Mesendoderm (in vitro differentiated cells): ENCODE data around the gene NUPR1.
"Not testable (repeated sequence)": the region's sequence is repeated elsewhere in the genome, so short reads cannot be mapped to it uniquely, and the experiment has no call there.

Source experiments
- DNase-seq: peaks from one replicate; pipeline ENCODE4 v3.0.0; 2013
- H2AK5ac ChIP-seq: 2 replicates; pipeline ENCODE4 v1.6.1; 2013; ENCODE audit warnings: low read length, inconsistent platforms
- H2BK120ac ChIP-seq: 2 replicates; pipeline ENCODE4 v1.6.1; 2013; ENCODE audit warnings: low read depth, mild to moderate bottlenecking, low read length, moderate library complexity, mixed read lengths
- H2BK15ac ChIP-seq: replicated peaks from 2 replicates; pipeline ENCODE4 v1.6.1; 2013; ENCODE audit warnings: low read depth, mild to moderate bottlenecking, moderate library complexity
- H2BK5ac ChIP-seq: 2 replicates; pipeline ENCODE4 v1.6.1; 2013; ENCODE audit warnings: low read length, inconsistent platforms
- H3K18ac ChIP-seq: 2 replicates; pipeline ENCODE4 v1.6.1; 2013; ENCODE audit warnings: mild to moderate bottlenecking, low read length, mixed read lengths
- H3K23ac ChIP-seq: one replicate; pipeline ENCODE4 v1.6.1; 2013; ENCODE audit warnings: low read length
- H3K27ac ChIP-seq: 2 replicates; pipeline ENCODE4 v1.5.1; 2013; ENCODE audit warnings: low read depth, mild to moderate bottlenecking, inconsistent platforms, low read length, moderate library complexity
- H3K27me3 ChIP-seq: 2 replicates; pipeline ENCODE4 v1.6.1; 2013; ENCODE audit warnings: low read length, control low read depth, mild to moderate bottlenecking, inconsistent platforms; ENCODE audit not compliant: insufficient read depth, poor library complexity
- H3K36me3 ChIP-seq: 2 replicates; pipeline ENCODE4 v1.6.1; 2013; ENCODE audit warnings: low read length, inconsistent platforms; ENCODE audit not compliant: control insufficient read depth, insufficient read depth
- H3K4ac ChIP-seq: one replicate; pipeline ENCODE4 v1.6.1; 2013; ENCODE audit warnings: low read depth, mild to moderate bottlenecking, low read length, moderate library complexity
- H3K4me1 ChIP-seq: 2 replicates; pipeline ENCODE4 v1.6.1; 2013; ENCODE audit warnings: low read depth, low read length, inconsistent platforms; ENCODE audit not compliant: control insufficient read depth
- H3K4me2 ChIP-seq: 2 replicates; pipeline ENCODE4 v1.6.1; 2013; ENCODE audit warnings: low read length
- H3K4me3 ChIP-seq: 2 replicates; pipeline ENCODE4 v1.5.1; 2013; ENCODE audit warnings: mild to moderate bottlenecking, low read length
- H3K56ac ChIP-seq: one replicate; pipeline ENCODE4 v1.6.1; 2013; ENCODE audit warnings: low read length
- H3K79me1 ChIP-seq: 2 replicates; pipeline ENCODE4 v1.6.1; 2013; ENCODE audit warnings: low read length, inconsistent platforms
- H3K79me2 ChIP-seq: 2 replicates; pipeline ENCODE4 v1.6.1; 2013; ENCODE audit warnings: mild to moderate bottlenecking, low read length; ENCODE audit not compliant: control insufficient read depth, insufficient read depth
- H3K9ac ChIP-seq: 2 replicates; pipeline ENCODE4 v1.6.1; 2013; ENCODE audit warnings: low read length, inconsistent platforms
- H4K5ac ChIP-seq: one replicate; pipeline ENCODE4 v1.6.1; 2013; ENCODE audit warnings: low read length
- H4K8ac ChIP-seq: one replicate; pipeline ENCODE4 v1.6.1; 2013; ENCODE audit warnings: low read depth, mild to moderate bottlenecking, control low read depth, low read length, moderate library complexity
- whole genome bisulfite sequencing: extraction: QIAGEN DNeasy Blood & Tissue Kit; methylation state at CpG from one replicate; pipeline ENCODE4 v1.1.7; 2013; ENCODE audit warnings: low lambda C conversion rate, missing lambda C conversion rate; ENCODE audit not compliant: insufficient coverage; ENCODE audit errors: extremely low coverage; 5-methylcytosine and 5-hydroxymethylcytosine counted together

The NUPR1 gene

DNA sequence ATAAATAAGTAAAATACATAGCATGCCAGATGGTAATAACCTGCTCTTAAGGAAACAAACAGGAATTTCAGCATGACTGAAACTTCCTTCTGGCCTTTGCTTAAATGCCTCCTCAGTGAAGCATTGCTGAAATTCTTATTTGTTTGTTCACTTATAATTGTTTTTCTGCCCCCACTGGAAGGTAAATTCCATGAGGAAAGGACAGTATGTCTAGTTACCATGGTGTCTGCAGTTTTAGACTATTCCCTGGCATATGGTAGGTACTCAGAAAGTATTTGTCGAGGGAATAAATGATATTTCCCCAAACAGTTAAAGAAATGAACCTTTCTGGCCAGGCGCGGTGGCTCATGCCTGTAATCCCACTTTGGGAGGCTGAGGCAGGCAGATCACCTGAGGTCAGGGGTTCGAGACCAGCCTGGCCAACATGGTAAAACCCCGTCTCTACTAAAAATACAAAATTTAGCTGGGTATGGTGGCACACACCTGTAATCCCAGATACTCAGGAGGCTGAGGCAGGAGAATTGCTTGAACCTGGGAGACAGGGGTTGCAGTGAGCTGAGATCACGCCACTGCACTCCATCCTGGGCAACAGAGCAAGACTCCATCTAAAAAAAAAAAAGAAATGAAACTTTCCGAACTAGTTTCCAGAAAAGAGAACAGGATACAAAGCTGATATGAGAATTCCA is 11.5 kb downstream of the NUPR1 start:
- not testable (repeated sequence) for DNase-seq, H3K36me3 ChIP-seq

GRCh38 chr16:28526201-28527099 is 12.3 kb downstream of the NUPR1 start:
- Histone ChIP-seq H3K4me2 (no peak overlapping the region), H3K18ac (no peak overlapping the region), H3K36me3 (no peaks in the 10 kb centered on the region), H2BK120ac (no peak overlapping the region), H3K27me3 (no peaks in the 10 kb centered on the region), H3K4me3 (no peak overlapping the region), H3K4me1 (no peaks in the 10 kb centered on the region), H3K27ac (no peak overlapping the region), H3K4ac (no peak overlapping the region), H3K79me2 (no peaks in the 10 kb centered on the region), H3K56ac (no peak overlapping the region), H2BK15ac (no peak overlapping the region), H3K9ac (no peak overlapping the region), H2BK5ac (no peak overlapping the region), H3K79me1 (no peaks in the 10 kb centered on the region), H4K5ac (no peak overlapping the region), H3K23ac (no peak overlapping the region), H2AK5ac (no peak overlapping the region), H4K8ac (no peak overlapping the region)
- no peak for DNase-seq
- WGBS, result no CpG with 5 or more reads among the region's 11 CpGs

More for the DNA sequence above, 11.5 kb downstream of the NUPR1 start:
- not testable (repeated sequence) for H3K9ac ChIP-seq, H3K4me3 ChIP-seq, H3K4me1 ChIP-seq, H3K4me2 ChIP-seq, H3K27ac ChIP-seq, H3K27me3 ChIP-seq, H3K79me2 ChIP-seq, H4K5ac ChIP-seq, H3K79me1 ChIP-seq, H3K18ac ChIP-seq, H2BK5ac ChIP-seq, H2AK5ac ChIP-seq, H4K8ac ChIP-seq, H3K23ac ChIP-seq, H3K4ac ChIP-seq, H2BK120ac ChIP-seq, H2BK15ac ChIP-seq, H3K56ac ChIP-seq
- WGBS, result no CpG with 5 or more reads among the region's 7 CpGs

- H3K36me3 ChIP-seq, result no peaks in the 10 kb centered on the region
Measured at GRCh38 chr16:28524681-28525171, 14.0 kb downstream of the NUPR1 start.

GRCh38 chr16:28522792-28523191 is 16.0 kb downstream of the NUPR1 start:
- H2BK5ac ChIP-seq, result no peak overlapping the region
- H4K8ac ChIP-seq, result no peak overlapping the region
- H3K18ac ChIP-seq, result no peak overlapping the region
- H3K79me2 ChIP-seq, result no peaks in the 10 kb centered on the region
- H3K36me3 ChIP-seq, result no peaks in the 10 kb centered on the region
- DNase-seq, result no peak
- H2BK120ac ChIP-seq, result no peak overlapping the region
- no peaks in the 10 kb centered on the region for H3K27me3 ChIP-seq
- no peak overlapping the region for H2AK5ac ChIP-seq
- H2BK15ac ChIP-seq, result no peak overlapping the region
- H3K79me1 ChIP-seq, result no peaks in the 10 kb centered on the region
- H3K4me1 ChIP-seq, result no peaks in the 10 kb centered on the region
- H3K4me3 ChIP-seq, result no peak overlapping the region
- no peak overlapping the region for H3K23ac ChIP-seq
- H3K9ac ChIP-seq, result no peak overlapping the region
- no peak overlapping the region for H3K4ac ChIP-seq
- no CpG with 5 or more reads among the region's 11 CpGs for WGBS
- H3K27ac ChIP-seq, result no peak overlapping the region
- H4K5ac ChIP-seq, result no peak overlapping the region
- H3K56ac ChIP-seq, result no peak overlapping the region
- no peak overlapping the region for H3K4me2 ChIP-seq

More at GRCh38 chr16:28524681-28525171, 14.0 kb downstream of the NUPR1 start:
- H3K79me1 ChIP-seq, result no peaks in the 10 kb centered on the region
- no peak overlapping the region for H2BK120ac ChIP-seq
- no peaks in the 10 kb centered on the region for H3K79me2 ChIP-seq
- no peak overlapping the region for H2AK5ac ChIP-seq
- no peak overlapping the region for H3K9ac ChIP-seq
- no peak overlapping the region for H3K4me2 ChIP-seq
- no peaks in the 10 kb centered on the region for H3K4me1 ChIP-seq
- H3K23ac ChIP-seq, result no peak overlapping the region
- H2BK5ac ChIP-seq, result no peak overlapping the region
- no peak overlapping the region for H3K18ac ChIP-seq
- H4K8ac ChIP-seq, result no peak overlapping the region
- no peak overlapping the region for H3K4me3 ChIP-seq
- H2BK15ac ChIP-seq, result no peak overlapping the region
- H3K27me3 ChIP-seq, result no peaks in the 10 kb centered on the region
- no peak overlapping the region for H4K5ac ChIP-seq
- no peak overlapping the region for H3K27ac ChIP-seq
- no peak overlapping the region for H3K56ac ChIP-seq
- WGBS, result no CpG with 5 or more reads among the region's 6 CpGs
- no peak overlapping the region for H3K4ac ChIP-seq
- DNase-seq, result no peak

DNA sequence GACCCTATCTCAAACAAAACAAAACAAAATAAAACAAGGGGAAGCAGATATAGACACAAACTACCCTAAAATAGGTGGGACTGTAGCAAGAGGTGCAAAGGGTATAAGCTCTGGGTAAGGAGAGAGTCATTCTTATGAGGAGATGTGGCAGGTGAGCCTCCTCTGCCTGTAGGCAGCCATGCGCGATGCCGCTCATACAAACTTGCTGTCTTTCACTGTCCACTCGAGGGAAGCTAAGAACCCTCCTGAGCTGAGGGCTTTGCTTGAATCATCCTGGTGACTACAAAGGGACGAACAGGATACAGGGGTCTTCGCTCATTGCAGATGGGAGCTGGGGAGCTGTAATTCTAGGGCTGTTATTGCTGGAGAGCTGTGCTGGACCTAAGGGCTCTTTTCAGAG is 17.3 kb downstream of the NUPR1 start:
- Histone ChIP-seq H2BK15ac (no peak overlapping the region), H3K36me3 (no peaks in the 10 kb centered on the region), H3K18ac (no peak overlapping the region), H3K4ac (no peak overlapping the region), H3K79me1 (no peaks in the 10 kb centered on the region), H3K27ac (no peak overlapping the region), H2BK5ac (no peak overlapping the region), H3K79me2 (no peaks in the 10 kb centered on the region), H3K4me3 (no peak overlapping the region), H3K27me3 (no peaks in the 10 kb centered on the region), H2BK120ac (no peak overlapping the region), H4K5ac (no peak overlapping the region), H3K4me2 (no peak overlapping the region), H3K4me1 (no peaks in the 10 kb centered on the region), H4K8ac (no peak overlapping the region), H2AK5ac (no peak overlapping the region), H3K9ac (no peak overlapping the region), H3K56ac (no peak overlapping the region), H3K23ac (no peak overlapping the region)
- WGBS, result no CpG with 5 or more reads among the region's 6 CpGs
- no peak for DNase-seq
